GM11168 (cell line): Measurements from ENCODE around the gene TAF4B.

Source experiments
- in situ Hi-C: fragments of 300-500 bp; cut with MboI; formaldehyde crosslinking; loops from one replicate; pipeline ENCODE4 v1.12.0; 2022; ENCODE audit warnings: low sequenced_read_pairs; ENCODE audit not compliant: unreplicated experiment

TAF4B gene

DNA sequence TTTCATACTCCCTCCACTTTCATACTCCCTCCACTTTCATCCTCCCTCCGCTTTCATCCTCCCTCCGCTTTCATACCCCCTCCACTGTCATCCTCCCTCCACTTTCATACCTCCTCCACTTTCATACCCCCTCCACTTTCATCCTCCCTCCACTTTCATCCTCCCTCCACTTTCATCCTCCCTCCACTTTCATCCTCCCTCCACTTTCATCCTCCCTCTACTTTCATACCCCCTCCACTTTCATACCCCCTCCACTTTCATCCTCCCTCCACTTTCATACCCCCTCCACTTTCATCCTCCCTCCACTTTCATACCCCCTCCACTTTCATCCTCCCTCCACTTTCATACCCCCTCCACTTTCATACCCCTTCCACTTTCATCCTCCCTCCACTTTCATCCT is 77.0 kb downstream of the TAF4B start:
- in situ Hi-C loops: loop anchor here (10.0 kb wide), 1 partner anchor 352 kb away; no protein-coding TSS in a partner anchor

DNA sequence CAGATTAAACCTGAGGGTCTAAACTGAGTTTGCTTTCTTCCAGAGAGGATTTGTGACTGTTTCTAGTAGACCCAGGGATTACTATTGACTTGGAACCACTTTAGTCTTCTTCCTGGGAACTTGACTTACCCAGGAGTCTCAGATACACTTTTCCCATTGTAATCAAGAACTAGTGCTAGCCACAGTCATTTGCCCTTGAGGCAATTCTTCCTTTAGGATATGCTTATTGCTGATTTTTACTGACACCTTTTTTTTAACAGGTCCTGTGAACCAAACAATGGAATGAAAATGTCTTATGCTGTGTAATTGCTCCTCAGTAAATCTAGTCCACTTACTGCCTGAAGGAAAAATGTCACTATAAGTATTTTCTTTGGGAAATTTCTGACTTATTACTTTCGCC is 78.3 kb downstream of the TAF4B start:
- in situ Hi-C loops: loop anchor here (10.0 kb wide), 1 partner anchor 350 kb away; no protein-coding TSS in a partner anchor

DNA sequence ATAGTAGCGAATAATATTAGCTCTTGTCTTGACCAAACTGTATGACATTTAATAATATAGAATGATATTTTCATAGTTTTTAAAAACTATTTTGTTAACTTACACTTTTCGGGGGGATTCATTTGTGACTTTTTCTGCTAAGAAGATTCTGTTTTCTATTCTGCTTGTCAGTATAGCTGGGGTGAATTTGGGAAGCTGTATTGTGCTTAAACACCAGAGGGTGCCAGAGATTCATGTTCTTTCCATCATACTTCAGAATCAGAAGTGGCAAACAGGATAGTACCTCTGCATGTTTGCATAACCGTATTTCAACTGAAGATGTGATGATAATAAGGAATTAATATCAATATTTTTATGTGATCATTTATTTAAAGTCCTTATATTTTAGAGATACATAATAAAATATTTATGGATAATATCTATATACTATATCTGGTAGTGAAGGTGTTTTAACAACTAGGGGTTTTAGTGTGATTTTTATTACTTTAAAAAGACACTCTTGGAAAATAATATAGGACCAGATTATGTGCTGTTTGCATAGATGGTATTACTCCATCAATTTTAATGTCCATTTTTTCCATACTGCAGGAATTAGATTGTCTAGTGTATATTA is 81.0 kb downstream of the TAF4B start:
- in situ Hi-C loops: loop anchor here (10.0 kb wide), 1 partner anchor 348 kb away; no protein-coding TSS in a partner anchor

DNA sequence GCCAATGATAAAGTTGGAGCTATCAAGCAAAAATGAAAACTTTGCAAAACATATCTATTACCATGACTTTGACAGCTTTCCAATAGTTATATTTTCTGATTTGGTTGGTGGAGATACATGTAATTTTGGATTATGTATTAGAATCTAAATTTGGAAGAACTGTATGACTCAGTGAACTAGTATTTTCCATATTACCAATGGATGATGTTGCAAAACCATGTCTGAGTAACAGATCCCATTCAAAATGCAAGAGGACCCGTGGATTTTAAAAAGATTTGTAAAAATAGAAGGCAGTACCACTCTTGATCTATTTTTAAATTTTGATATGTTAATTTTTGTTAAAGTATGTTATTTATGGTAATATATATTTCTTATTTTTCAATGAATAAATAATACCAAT is 83.0 kb downstream of the TAF4B start:
- in situ Hi-C loops: loop anchor here (10.0 kb wide), 1 partner anchor 346 kb away; no protein-coding TSS in a partner anchor

DNA sequence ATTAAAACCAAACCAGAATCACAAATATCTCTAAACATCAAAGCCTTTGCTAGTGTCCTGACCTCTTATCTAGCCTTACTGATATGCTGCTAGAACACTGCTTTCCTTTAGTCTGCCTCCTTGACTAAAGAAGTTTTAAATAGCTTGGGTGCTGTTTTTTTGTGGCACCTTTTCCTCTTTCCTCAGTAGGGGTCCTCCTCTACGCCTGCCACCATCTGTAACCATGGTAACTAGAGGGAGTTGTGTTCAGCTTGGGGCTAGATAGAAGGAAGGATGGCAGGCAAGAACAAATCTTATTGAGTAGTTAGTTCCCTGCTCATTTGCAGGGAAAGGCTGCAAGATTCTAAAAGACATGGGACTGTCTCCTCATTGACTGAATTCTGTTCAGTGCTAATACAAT is 86.0 kb downstream of the TAF4B start:
- in situ Hi-C loops: no loop called here

DNA sequence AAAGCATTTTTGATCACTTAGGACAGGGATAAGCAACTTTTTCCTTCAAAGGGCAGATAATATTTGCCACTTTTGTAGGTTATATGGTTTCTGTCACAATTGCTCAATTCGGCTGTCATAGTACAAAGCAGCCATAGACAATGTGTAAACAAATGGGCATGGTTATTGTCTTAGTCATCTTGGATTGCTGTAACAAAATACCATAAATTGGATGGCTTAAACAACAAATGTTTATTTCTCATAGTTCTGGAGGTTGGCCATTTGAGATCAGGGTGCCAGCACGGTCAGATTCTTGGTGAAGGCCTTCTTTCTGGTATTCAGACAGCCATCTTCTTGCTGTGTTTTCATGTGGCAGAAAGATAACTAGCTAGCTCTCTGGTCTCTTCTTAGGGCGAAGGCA is 91.2 kb downstream of the TAF4B start:
- in situ Hi-C loops: no loop called here

DNA sequence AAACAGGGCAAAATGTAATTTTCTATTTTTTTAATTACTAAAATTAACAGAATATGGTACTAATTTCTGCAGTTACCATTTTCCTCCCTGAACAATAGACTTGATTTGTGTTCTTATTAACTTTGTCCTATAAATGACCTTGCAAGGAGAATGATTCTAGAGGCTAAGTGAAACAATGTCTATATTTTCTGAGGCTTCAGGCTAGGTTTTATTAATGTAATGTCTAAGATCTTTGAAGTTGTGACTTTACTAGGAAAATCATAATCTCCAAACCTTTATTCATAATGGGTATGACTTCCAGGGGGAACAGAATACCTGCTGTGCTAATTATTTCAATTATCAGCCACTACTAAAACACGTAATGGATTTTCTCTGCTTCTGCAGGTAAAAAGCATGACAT is 94.4 kb downstream of the TAF4B start:
- in situ Hi-C loops: no loop called here

DNA sequence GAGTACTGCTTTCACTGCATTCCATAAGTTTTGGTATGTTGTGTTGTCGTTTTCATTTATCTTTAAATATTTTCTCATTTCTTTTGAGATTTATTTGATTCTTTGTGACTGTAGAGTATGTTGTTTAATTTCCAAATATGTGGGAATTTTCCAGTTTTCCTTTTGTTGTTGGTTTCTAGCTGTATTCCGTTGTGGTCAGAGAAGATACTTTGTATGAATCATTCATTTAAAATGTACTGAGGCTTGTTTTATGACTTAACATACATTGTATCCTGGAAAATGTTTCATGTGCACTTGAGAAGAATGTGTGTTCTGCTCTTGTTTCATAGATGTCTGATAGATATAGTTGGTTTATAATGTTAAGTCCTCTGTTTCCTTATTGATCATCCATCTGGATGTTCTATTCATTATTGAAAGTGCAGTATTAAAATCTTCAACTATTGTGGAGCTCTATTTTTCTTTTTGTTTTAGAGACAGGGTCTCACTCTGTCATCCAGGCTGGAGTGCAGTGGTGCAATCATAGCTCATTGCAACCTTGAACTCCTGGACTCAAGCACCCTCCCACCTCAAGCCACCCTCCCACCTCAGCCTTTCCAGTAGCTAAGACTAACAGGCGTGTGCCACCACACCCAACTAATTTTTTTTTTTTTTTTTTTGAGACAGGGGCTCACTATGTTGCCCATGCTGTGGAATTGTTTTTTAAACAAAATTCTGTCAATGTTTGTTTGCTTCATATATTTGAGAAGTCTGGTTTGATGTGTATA is 96.8 kb downstream of the TAF4B start:
- in situ Hi-C loops: no loop called here

DNA sequence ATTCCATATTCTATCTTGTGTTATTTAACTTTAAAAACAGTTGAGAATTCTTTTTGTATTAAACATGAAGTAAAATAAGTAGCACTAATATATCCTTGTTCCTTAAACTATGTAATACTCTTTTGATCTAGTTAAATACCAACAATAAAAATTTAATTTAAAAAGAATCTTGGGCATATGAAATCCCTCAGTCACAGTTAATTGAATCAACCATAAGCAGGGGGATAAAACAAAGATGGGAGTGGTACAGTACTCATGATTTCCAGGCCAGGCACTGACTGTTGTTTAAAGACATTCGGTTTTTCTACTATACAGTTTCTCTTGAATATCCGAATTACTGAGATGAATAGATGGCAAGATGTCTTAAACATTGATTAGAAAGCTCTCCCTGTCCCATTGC is 99.5 kb downstream of the TAF4B start:
- in situ Hi-C loops: no loop called here

DNA sequence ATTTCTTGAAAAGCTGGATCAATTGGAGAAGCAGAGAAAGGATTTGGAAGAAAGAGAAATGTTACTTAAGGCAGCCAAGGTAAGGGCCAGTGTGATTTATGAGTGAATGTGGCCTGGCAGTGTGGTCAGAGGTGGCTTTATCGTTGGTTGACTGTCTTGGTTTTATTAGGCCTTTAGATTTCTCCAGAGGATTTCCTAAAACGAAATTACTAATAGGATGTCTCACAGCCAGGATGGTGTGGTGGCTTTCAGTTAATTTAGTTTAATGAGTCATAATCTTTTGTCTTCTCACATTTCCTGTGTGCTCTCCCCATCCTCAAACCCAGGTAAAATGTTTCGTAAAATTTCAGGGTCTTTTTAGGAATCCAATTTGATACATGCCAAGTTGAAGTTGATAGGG is 100.8 kb downstream of the TAF4B start:
- in situ Hi-C loops: no loop called here

DNA sequence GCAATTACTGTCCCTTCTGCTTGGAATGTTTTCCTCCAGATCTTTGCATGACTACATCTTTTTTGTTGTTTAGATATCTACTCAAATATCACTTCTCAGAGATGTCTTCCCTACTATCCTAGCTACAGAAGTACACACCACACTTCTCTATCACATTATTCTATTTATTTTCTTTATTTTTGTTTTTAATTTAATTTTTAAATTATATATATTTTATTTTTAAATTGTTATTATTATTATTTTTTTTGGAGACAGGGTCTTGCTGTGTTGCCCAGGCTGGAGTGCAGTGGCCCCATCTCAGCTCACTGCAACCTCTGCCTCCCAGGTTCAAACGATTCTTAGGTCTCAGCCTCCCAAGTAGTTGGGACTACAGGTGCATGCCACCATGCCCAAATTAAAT is 106.7 kb downstream of the TAF4B start:
- in situ Hi-C loops: no loop called here

DNA sequence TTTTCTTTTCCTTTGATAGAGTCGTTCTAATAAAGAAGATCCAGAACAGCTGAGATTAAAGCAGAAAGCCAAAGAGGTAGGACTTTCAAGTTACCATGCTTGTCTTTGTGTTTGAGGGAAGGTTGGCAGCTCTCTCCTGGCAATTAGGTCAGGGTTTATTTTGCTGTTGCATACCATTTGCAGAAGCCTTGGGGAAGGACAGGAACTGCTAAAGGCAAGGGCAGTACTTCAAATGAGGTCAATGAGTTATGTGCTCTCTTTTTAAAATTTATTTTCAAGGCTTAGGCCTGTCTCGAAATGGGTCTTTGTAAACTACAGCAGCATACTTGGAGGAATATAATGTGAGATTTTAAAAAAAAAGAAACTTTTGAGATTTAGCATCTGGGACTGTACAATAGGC is 108.9 kb downstream of the TAF4B start:
- in situ Hi-C loops: no loop called here

DNA sequence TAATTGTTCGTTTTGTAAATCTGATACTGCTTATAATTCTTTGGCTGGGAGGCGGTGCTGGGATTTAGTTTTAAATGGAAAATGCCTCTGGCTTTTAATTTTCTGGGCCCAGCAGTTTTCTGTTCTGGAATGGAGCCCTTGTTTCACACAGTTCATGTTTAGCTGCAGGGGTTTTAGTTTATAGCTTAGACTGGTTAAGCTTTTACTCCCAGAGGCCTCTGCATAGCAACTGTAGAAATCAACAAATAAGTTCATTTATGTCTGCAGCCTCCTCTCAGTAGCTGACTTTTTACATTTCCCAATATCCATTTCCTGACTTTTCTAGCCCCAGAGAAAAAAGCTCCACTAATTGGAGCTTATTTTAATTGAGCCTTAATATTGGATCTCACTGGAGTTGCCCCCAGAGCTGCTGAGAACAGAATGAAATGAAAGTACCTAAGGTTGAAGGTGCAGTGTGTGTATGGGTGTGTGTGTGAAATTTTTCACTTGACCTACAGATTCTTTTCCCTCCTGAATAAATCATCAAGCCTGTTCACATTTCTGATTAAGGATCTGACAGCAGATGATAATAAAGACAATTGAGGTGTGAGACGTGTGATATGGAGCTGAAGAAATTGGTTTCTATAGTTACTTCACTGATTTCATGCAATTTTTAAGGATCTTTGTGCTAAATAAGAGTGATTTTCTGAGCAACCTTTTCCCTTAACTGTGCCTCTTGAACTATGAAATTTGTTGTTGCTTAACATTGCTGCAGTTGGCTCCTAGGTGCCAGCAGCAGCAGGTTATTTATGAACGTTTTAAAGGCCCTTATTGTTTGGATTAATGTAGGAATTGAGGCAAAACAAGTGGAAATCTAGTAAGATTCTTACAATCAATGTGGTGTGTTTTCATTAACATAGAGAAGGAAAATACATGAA is 109.6 kb downstream of the TAF4B start:
- in situ Hi-C loops: no loop called here

DNA sequence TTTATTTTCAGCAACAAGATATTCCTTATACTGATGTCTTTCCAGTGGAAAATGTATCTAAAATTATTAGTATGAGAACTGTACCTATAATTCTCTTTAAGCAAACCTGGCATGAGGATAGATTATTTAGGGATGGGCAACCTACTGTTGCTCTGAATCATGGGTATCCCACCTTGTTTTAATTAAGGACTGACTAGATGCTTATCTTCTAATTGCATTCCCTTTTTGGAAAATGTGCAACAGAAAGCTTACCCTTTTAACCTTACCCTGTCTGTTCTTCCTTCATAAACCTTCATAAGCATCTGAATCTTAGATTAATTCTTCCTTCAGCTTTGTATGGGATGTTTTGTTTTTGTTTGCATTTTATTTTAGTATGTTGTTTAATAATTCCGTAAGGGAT is 110.3 kb downstream of the TAF4B start:
- in situ Hi-C loops: no loop called here

DNA sequence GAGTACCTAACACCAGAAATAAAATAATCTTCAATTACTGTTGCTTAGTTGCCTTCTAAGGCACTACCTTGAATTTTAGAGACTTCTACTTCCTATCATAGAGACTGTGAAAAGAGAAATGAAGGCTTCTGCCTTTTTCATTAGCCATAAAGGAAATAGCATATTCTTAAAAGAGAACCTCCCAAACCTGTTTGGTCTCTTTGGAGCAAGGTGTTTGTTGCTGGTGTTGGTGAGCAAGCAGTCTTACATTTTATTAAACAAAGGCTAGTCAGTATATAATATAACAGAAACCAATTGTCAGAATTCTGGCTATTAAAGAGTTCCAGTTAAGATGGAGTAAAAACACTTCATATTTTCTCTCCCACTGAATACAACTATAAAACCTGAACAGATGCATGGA is 116.4 kb downstream of the TAF4B start:
- in situ Hi-C loops: no loop called here

DNA sequence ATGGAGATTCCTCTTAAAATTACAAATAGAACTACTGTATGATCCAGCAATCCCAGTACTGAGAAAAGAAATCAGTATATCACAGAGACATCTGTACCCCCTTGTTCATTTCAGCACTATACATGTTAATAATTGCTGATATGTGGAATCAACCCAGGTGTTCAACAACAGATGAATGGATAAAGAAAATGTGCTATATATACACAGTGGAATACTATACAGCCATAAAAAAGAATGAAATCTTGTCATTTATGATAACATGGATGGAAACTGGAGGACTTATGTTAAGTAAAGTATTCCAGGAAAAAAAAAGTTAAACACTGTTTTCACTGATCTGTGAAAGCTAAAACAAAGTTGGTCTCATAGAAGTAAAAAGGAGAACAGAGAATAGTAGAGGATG is 124.7 kb downstream of the TAF4B start:
- in situ Hi-C loops: no loop called here

DNA sequence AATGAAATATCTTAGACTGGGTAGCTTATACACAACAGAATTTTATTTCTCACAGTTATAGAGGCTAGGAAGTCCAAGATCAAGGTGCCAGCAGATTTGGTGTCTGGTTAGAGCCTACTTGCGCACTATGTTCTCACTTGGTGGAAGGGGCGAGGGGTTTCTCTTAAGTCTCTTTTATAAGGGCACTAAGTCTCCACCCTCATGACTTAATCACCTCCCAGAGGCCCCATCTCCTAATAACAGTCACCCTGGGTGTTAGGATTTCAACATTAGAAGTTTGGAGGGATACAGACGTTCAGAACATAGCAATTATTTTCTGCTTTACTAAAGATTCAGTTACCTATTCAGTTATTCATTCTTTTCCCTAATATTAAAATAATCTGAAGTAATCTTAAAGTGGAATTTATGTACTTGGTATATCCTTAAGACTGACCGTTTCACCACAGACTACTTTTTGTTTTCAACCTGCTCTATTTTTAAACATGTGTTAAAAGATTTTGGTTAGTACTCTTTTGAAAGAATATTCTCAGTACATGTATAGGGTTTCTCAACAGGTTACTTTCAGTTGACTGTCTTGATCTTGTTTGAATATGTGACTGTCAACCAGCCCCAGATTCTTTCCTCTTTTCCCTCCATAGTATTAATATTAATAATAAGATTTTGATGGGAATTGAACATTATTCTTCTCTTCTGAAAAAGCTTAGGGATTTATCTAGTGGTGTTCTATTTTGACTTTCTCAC is 130.0 kb downstream of the TAF4B start:
- in situ Hi-C loops: no loop called here

DNA sequence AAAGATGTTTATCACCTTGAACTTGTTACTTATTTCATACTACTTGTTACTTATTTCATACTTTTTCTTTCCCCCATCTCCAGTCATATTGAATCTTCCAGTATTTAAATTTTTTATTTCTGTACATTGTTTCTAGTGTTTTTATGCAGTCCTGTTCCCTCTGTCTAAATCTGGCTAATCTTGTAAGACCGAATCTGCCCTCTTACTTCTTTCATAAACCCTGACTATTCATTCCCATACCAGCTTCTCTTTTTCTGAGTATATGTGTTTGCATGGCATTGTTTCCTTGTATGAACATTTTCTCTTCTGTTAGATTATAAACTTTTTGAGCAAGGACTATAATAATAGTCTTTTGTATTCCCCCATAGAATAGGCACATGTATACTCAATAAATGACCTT is 131.7 kb downstream of the TAF4B start:
- in situ Hi-C loops: no loop called here

DNA sequence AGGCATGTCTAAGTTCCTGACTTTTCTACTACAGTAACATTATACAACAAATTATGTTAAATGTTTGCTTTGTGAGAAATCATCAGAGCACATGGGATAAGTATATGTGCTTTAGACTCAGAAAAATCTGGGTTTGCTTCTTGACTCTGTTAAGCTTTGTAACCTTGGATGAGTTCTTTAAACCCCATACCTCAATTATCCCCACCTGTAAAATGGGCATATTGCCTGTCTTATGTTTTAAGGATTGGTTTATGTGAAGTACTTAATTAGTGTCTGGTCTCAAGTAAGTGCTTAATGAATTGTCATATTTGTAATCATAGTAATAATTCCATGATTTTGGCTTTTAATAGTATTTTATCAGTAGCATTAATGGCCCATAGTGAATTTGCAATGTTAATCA is 135.8 kb downstream of the TAF4B start:
- in situ Hi-C loops: no loop called here

DNA sequence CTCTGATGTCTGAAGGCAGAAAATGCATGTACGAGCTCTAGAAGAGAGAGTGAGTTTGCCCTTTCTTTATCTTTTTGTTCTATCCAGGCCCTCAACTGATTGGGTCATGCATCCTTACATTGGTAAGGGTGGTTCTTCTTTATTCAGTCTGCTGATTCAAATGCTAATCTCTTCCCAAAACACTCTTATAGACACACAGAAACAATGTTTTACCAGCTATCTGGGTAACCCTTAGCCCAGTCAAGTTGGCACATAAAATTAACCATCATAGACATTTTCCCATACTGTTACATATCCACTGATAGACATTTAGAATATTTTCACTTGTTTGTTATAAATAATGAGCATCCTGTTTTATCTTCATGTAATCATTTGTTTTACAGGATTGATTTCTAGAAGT is 141.2 kb downstream of the TAF4B start:
- in situ Hi-C loops: no loop called here
